ENCODE results near the gene ZDHHC20. TPM values are rescaled to one million over a fixed set of nuclear protein-coding genes. Genes with fewer than 3 reads are reported as not detected.

ZDHHC20 gene
- total and polyA plus RNA-seq, 9 donors = 16.3 to 54.2 (median 32.1) TPM

DNA sequence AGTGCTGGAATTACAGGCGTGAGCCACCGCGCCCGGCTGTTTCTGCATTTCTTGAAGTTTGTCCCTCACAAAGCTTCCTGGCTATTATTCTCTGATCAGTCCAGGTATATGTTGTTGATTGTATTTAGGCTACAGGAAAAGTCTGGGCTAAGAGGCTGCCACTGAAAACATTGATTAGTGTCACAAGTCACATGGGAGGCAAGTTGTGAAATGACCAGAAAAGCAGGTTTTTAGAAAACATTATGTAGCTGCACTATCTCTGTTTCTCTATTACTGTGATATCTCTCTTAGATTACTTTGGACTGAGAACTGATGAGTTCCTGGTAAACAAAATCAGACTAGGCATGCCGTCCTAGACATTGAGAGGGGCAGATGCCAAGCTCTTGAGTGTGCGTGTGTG lies 16.0 kb upstream of the ZDHHC20 start:
- peaks cover 2% of the 10 kb centered on the region for H3K4me1 ChIP-seq (ENCODE audit: insufficient read depth)
- TF ChIP-seq EP300 (IDR thresholded peaks at IDR 0.05) = no peak
- no peak for TF ChIP-seq POLR2A (IDR thresholded peaks at IDR 0.05)
- TF ChIP-seq, protein P1, sequence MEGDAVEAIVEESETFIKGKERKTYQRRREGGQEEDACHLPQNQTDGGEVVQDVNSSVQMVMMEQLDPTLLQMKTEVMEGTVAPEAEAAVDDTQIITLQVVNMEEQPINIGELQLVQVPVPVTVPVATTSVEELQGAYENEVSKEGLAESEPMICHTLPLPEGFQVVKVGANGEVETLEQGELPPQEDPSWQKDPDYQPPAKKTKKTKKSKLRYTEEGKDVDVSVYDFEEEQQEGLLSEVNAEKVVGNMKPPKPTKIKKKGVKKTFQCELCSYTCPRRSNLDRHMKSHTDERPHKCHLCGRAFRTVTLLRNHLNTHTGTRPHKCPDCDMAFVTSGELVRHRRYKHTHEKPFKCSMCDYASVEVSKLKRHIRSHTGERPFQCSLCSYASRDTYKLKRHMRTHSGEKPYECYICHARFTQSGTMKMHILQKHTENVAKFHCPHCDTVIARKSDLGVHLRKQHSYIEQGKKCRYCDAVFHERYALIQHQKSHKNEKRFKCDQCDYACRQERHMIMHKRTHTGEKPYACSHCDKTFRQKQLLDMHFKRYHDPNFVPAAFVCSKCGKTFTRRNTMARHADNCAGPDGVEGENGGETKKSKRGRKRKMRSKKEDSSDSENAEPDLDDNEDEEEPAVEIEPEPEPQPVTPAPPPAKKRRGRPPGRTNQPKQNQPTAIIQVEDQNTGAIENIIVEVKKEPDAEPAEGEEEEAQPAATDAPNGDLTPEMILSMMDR (IDR thresholded peaks at IDR 0.05) = no peak
- no peaks in the 10 kb centered on the region for H3K27me3 ChIP-seq
- intact Hi-C loops (cut with DNase I) = loop anchor here (5.0 to 10.0 kb wide), 4 partner anchors 178 to 533 kb away; no protein-coding TSS in a partner anchor
- DNase-seq = no peak
- H3K9me3 ChIP-seq = no peaks in the 10 kb centered on the region
- no peak overlapping the region for H3K4me3 ChIP-seq
- no peak overlapping the region for H3K27ac ChIP-seq
- WGBS, 3 donors = 62 to 74% (median 64%) methylated on average over 6 of the region's 6 CpGs
- H3K36me3 ChIP-seq = no peaks in the 10 kb centered on the region

DNA sequence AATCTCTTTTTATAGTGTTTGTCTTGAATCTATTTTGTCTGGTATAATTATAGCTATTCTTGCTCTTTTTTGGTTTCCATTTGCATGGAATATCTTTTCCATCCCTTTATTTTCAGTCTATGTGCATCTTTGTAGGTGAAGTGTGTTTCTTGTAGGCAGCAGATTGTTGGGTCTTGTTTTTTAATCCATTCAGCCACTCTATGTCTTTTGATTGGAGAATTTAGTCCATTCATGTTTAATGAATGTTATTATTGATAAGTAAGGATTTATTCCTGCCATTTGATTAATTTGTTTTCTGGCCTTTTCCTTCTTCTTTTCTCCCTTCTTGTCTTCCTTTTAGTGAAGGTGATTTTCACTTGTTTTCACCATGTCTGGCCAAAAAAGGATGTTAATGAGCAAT lies 11.7 kb upstream of the ZDHHC20 start:
- no peak for DNase-seq
- Histone ChIP-seq H3K27me3 (no peaks in the 10 kb centered on the region), H3K4me3 (no peak overlapping the region), H3K36me3 (no peaks in the 10 kb centered on the region), H3K27ac (no peak overlapping the region), H3K9me3 (no peaks in the 10 kb centered on the region), H3K4me1 (ENCODE audit: insufficient read depth) (no peaks in the 10 kb centered on the region)
- intact Hi-C loops (cut with DNase I) = loop anchor here in 3 of 4 donors (10.0 kb wide), 2 partner anchors 176 to 526 kb away; no protein-coding TSS in a partner anchor
- TF ChIP-seq POLR2A (IDR thresholded peaks at IDR 0.05) = no peak
- TF ChIP-seq, protein P1 (IDR thresholded peaks at IDR 0.05) = no peak
- TF ChIP-seq EP300 (IDR thresholded peaks at IDR 0.05) = no peak

DNA sequence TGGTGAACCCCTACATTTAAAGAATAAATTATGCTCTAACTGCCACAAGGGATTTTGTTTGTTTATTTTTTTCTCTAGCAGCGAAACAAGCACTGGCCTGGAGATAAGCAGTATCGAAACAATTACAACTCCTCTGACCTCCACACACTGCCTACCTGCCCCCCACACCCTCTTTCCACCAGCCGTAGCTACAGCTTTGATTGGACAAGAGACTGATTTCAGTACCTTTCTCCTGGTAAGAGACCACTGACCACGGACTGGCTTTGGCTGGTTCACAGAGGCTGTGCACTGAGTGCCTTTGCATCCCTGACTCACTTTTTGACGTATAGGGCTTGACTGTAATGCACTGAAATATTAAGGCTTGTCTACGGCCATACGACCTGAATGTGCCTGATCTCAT lies 7.4 kb upstream of the ZDHHC20 start:
- Histone ChIP-seq H3K36me3 (no peaks in the 10 kb centered on the region), H3K27me3 (no peaks in the 10 kb centered on the region), H3K4me3 (no peak overlapping the region), H3K9me3 (no peaks in the 10 kb centered on the region), H3K27ac (no peak overlapping the region), H3K4me1 (ENCODE audit: insufficient read depth) (no peaks in the 10 kb centered on the region)
- WGBS, 3 donors = 40 to 48% (median 44%) methylated on average over 7 of the region's 7 CpGs
- no peak for DNase-seq
- intact Hi-C loops (cut with DNase I) = no loop called here
- TF ChIP-seq EP300 (IDR thresholded peaks at IDR 0.05) (no peak), POLR2A (IDR thresholded peaks at IDR 0.05) (no peak)
- TF ChIP-seq, protein P1 (IDR thresholded peaks at IDR 0.05) = no peak

DNA sequence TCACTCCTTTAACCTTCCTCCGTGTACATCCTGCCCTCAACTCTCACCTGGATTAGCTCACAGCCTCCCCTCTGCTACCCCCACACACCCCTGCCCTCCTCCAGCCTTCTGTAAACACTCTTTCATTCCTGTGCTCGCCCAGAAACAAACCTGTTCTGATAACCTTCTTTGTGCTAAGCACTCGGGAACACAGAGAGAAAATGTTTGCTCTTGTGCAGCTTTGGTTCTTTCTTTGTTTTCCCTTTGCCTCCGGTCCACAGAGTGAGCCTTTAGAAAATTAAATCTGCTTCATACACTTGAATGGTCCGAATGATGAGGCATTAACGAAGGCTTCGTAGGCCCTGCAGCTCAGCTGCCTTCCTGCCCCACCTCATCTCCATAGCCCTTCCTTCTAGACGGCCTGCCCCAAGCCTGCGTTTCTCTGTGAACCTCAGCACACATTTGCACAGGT lies 6.6 kb upstream of the ZDHHC20 start:
- Histone ChIP-seq H3K36me3 (no peaks in the 10 kb centered on the region), H3K4me1 (ENCODE audit: insufficient read depth) (no peaks in the 10 kb centered on the region), H3K27ac (no peak overlapping the region), H3K9me3 (no peaks in the 10 kb centered on the region), H3K27me3 (no peaks in the 10 kb centered on the region), H3K4me3 (no peak overlapping the region)
- 43 to 50% (median 47%) methylated on average over 9 of the region's 9 CpGs for WGBS, 3 donors
- TF ChIP-seq, protein P1 (IDR thresholded peaks at IDR 0.05) = no peak
- TF ChIP-seq EP300 (IDR thresholded peaks at IDR 0.05) = no peak
- no peak for TF ChIP-seq POLR2A (IDR thresholded peaks at IDR 0.05)
- no peak for DNase-seq
- intact Hi-C loops (cut with DNase I) = no loop called here

Data from ovary (tissue), 9 donors.